Activated CD8-positive, alpha-beta T cell treated with anti-CD3 and anti-CD28 coated beads for 36 hours (primary cell): ENCODE data around the gene TMIE. TPM values are rescaled to one million over a fixed set of nuclear protein-coding genes. Genes with fewer than 3 reads are reported as not detected.

Source experiments
- ATAC-seq: fragments of 200-7000 bp; cut with Tn5 transposase; one replicate; pipeline ENCODE4 v1.10.0; 2021; ENCODE audit warnings: mild to moderate bottlenecking, moderate library complexity
- CTCF ChIA-PET: fragments of 350-600 bp; sonication (Branson Sonifier 250); formaldehyde crosslinking; loops from one replicate; lab custom pipeline; 2021; ENCODE audit warnings: antibody characterized with exemption; lab: Charles Lee
- POLR2A ChIA-PET: fragments of 350-600 bp; sonication (Branson Sonifier 250); formaldehyde crosslinking; loops from one replicate; lab custom pipeline; 2021; ENCODE audit warnings: antibody characterized with exemption; lab: Charles Lee
- DNase-seq: peaks from one replicate; pipeline ENCODE4 v3.0.0-alpha.2; 2020
- H3K27ac Mint-ChIP-seq: one replicate; pipeline ENCODE4 v1.8.0; 2021; ENCODE audit warnings: mild to moderate bottlenecking, mixed read lengths
- H3K27me3 Mint-ChIP-seq: one replicate; pipeline ENCODE4 v1.8.0; 2021; ENCODE audit warnings: mixed read lengths
- H3K36me3 Mint-ChIP-seq: one replicate; pipeline ENCODE4 v1.8.0; 2021; ENCODE audit warnings: low read depth, mixed read lengths
- H3K4me1 Mint-ChIP-seq: one replicate; pipeline ENCODE4 v1.8.0; 2021; ENCODE audit warnings: low read depth, mixed read lengths
- H3K4me3 Mint-ChIP-seq: one replicate; pipeline ENCODE4 v1.8.0; 2021; ENCODE audit warnings: mild to moderate bottlenecking, moderate library complexity, mixed read lengths
- H3K9me3 Mint-ChIP-seq: one replicate; pipeline ENCODE4 v1.8.0; 2021; ENCODE audit warnings: mixed read lengths
- CTCF ChIP-seq: fragments of 200-600 bp; IDR thresholded peaks from one replicate; pipeline ENCODE4 v1.8.0; 2022; ENCODE audit warnings: antibody characterized with exemption, mild to moderate bottlenecking
- intact Hi-C: fragments of 100-400 bp; cut with micrococcal nuclease; formaldehyde crosslinking; loops from one replicate; pipeline ENCODE4 v1.10.0; 2022
- total RNA-seq, 2 experiments: library from RNA; stranded (reverse); gene quantifications; one replicate each; pipeline ENCODE4 v1.2.3, GENCODE V29; 2021

TMIE gene
- total RNA-seq, 2 experiments from 2014 or later: 0.81 to 0.90 TPM

DNA sequence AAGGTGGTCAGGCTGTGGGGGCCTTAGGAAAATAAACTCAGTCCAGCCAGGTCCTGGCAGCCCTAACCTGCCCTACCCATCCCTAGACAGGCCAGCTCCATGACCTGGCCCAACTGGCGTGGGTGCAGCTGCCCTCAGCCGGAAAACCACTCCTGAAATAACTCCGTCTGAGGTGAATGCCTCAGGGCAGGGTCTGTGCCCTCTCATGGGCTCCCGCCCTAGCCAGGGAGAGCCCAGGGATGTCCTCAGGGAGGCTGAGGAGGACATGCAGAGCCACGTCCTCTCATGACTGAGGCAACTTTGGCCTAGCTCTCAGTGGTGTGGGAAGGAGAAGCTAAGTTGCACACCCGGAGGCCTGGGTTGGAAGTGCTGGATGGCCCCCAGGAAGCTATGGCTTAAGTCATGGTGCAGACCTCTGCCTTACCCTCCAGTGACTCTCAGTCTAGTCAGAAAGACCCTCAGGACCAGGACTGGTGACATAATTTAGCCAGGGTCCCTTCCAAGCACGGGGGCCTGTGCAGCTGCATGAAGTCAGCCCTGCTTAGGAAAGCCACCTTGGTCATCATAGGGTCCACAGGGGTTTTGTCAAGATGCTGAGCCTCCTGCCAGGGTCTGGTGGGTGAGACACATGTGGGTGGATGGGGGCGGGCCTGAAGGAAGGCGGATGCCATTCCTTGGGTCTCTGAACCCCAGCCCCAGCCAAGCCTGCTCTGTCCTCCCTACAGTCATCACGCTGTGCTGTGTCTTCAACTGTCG lies 7.4 kb downstream of the TMIE start:
- POLR2A ChIA-PET: no interaction called here
- intact Hi-C loops: no loop called here
- ATAC-seq (no peak), DNase-seq (no peak)
- Mint-ChIP-seq H3K4me1 (no peaks in the 10 kb centered on the region), H3K36me3 (no peaks in the 10 kb centered on the region), H3K27me3 (no peaks in the 10 kb centered on the region), H3K9me3 (no peaks in the 10 kb centered on the region), H3K27ac (no peak overlapping the region), H3K4me3 (no peak overlapping the region)
- CTCF ChIA-PET: interaction anchor here (0.6 to 2.9 kb wide), 5 partner anchors 16 to 201 kb away, joined by 3 to 20 read pairs (median 3); partner anchors contain the start of gene ALS2CL
- no peak for TF ChIP-seq CTCF

DNA sequence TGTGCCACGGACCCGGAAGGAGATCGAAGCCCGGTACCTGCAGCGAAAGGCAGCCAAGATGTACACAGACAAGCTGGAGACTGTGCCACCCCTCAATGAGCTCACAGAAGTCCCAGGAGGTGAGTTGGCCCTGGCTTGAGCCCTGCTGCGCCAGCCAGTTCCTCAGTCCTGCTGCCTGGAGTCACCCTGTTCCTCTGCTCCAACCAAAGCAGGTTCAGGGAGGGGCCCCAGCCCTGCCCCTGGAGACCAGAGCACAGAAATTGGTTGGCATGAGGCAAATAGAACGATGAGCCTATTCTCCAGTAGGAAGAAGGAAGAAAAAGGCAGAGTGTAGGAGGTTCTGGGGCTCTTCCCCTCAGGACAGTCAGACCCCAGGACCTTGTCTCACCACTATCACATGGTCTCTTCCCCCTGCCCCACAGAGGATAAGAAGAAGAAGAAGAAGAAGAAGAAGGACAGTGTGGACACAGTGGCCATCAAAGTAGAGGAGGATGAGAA lies 8.0 kb downstream of the TMIE start:
- intact Hi-C loops: no loop called here
- Mint-ChIP-seq H3K4me1 (no peaks in the 10 kb centered on the region), H3K27me3 (no peaks in the 10 kb centered on the region), H3K36me3 (no peaks in the 10 kb centered on the region), H3K4me3 (no peak overlapping the region), H3K9me3 (no peaks in the 10 kb centered on the region), H3K27ac (no peak overlapping the region)
- ChIA-PET POLR2A (no interaction called here), CTCF (interaction anchor here (0.6 to 1.3 kb wide), 3 partner anchors 16 to 119 kb away, joined by 3 read pairs; partner anchors contain the start of gene ALS2CL)
- DNase-seq (no peak), ATAC-seq (no peak)
- TF ChIP-seq CTCF: no peak

DNA sequence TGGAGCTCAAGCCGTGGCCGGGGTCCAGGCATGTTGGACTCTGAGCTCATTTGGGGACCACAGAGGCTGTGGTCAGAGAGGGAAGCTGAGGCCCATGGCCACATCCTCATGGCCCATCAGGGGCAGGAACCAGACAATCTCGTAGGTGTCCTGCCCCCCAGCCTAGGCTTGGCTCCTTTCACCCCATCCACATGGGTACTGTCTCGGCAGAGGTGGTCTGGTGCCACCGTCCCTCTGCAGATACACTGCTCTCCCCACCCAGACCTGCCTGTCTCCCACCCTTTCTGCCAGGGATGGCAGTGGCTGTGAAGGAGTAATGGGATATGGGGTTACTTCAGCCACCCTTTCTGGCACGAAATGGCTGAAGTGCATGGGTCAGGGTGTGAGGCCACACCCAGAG lies 8.5 kb downstream of the TMIE start:
- Mint-ChIP-seq H3K4me3 (no peak overlapping the region), H3K27me3 (no peaks in the 10 kb centered on the region), H3K4me1 (no peaks in the 10 kb centered on the region), H3K36me3 (no peaks in the 10 kb centered on the region), H3K9me3 (no peaks in the 10 kb centered on the region), H3K27ac (no peak overlapping the region)
- ATAC-seq (no peak), DNase-seq (no peak)
- no peak for TF ChIP-seq CTCF
- ChIA-PET CTCF (interaction anchor here (1.3 kb wide), 1 partner anchor 17 kb away, joined by 3 read pairs; the partner anchor contains the start of gene ALS2CL), POLR2A (no interaction called here)
- intact Hi-C loops: no loop called here

DNA sequence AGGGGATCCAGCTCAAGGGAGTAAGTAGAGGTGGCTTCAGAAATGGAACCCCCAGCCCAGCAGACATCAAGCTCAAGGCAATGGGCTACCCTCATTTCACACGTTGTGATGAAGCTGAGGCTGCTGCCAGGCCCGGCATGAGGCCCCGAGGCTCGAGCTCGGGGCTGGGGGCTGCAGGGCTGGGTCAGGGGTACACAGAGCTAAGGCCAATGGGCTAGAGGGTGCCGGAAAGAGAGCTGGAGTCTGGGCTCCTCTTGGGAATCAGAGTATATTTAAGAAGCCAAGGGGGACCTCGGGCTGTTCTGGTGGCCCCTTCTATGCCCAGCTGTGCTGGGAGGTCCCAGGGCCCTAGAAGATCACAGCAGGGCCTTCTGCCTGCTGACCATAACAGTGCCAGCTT lies 9.0 kb downstream of the TMIE start:
- Mint-ChIP-seq H3K36me3 (no peaks in the 10 kb centered on the region), H3K27me3 (no peaks in the 10 kb centered on the region), H3K27ac (no peak overlapping the region), H3K4me3 (no peak overlapping the region), H3K9me3 (no peaks in the 10 kb centered on the region), H3K4me1 (no peaks in the 10 kb centered on the region)
- DNase-seq: no peak
- TF ChIP-seq CTCF: no peak
- POLR2A ChIA-PET: no interaction called here
- CTCF ChIA-PET: no interaction called here
- intact Hi-C loops: no loop called here
- ATAC-seq: no peak

GRCh38 chr3:46710671-46711295 lies 9.6 kb downstream of the TMIE start:
- Mint-ChIP-seq H3K27ac (no peak overlapping the region), H3K36me3 (no peaks in the 10 kb centered on the region), H3K9me3 (no peaks in the 10 kb centered on the region), H3K27me3 (no peaks in the 10 kb centered on the region), H3K4me3 (no peak overlapping the region), H3K4me1 (no peaks in the 10 kb centered on the region)
- TF ChIP-seq CTCF: no peak
- ATAC-seq: no peak
- intact Hi-C loops: no loop called here
- POLR2A ChIA-PET: no interaction called here
- CTCF ChIA-PET: no interaction called here
- no peak for DNase-seq
